ENCODE measurements around the gene MMS22L. TPM values are rescaled to one million over a fixed set of nuclear protein-coding genes. Genes with fewer than 3 reads are reported as not detected.

Gene MMS22L
- total and polyA plus RNA-seq, 2 of the 13 experiments (the other 11 are each of a cell fraction or from before 2014, with no cell fraction given) = 6.2 to 32.9 TPM

GRCh38 chr6:97282726-97283617, at the start of gene MMS22L (continued):
- TF ChIP-seq ZBTB34 (CRISPR knock-in tag; IDR thresholded peaks at IDR 0.05) = no peak
- TF ChIP-seq MXD3 (CRISPR knock-in tag; IDR thresholded peaks at IDR 0.05) = peak; percentile 66
- no peak for TF ChIP-seq ZNF629 (CRISPR knock-in tag; conservative IDR thresholded peaks at IDR 0.05)
- TF ChIP-seq, protein P1, sequence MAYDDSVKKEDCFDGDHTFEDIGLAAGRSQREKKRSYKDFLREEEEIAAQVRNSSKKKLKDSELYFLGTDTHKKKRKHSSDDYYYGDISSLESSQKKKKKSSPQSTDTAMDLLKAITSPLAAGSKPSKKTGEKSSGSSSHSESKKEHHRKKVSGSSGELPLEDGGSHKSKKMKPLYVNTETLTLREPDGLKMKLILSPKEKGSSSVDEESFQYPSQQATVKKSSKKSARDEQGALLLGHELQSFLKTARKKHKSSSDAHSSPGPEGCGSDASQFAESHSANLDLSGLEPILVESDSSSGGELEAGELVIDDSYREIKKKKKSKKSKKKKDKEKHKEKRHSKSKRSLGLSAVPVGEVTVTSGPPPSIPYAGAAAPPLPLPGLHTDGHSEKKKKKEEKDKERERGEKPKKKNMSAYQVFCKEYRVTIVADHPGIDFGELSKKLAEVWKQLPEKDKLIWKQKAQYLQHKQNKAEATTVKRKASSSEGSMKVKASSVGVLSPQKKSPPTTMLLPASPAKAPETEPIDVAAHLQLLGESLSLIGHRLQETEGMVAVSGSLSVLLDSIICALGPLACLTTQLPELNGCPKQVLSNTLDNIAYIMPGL (CRISPR knock-in tag; IDR thresholded peaks at IDR 0.05; ENCODE audit: borderline replicate concordance in 1 of 2, low read depth in 1 of 2) = peak; percentile 60 to 78; a peak in 3 of 4 replicates
- no peak for TF ChIP-seq FOXK2 (IDR thresholded peaks at IDR 0.05)
- no peak for TF ChIP-seq AHDC1 (CRISPR knock-in tag; IDR thresholded peaks at IDR 0.05; ENCODE audit: borderline replicate concordance)
- TF ChIP-seq MTERF4 (CRISPR knock-in tag; IDR thresholded peaks at IDR 0.05) = no peak
- no peak for TF ChIP-seq SMAD1 (CRISPR knock-in tag; IDR thresholded peaks at IDR 0.05; ENCODE audit: borderline replicate concordance, low read depth)
- TF ChIP-seq ZNF670 (CRISPR knock-in tag; IDR thresholded peaks at IDR 0.05; ENCODE audit: borderline replicate concordance) = no peak
- TF ChIP-seq KDM5B (CRISPR knock-in tag; IDR thresholded peaks at IDR 0.05; ENCODE audit: borderline replicate concordance) = peak; percentile 78; the same call in 1 of the 2 replicates
- no peak for TF ChIP-seq KLF15 (CRISPR knock-in tag; IDR thresholded peaks at IDR 0.05; ENCODE audit: borderline replicate concordance)
- TF ChIP-seq ZSCAN29 (CRISPR knock-in tag; conservative IDR thresholded peaks at IDR 0.05) = 0 out of 2 replicates have a peak, but pooled peaks have one; percentile 38
- no peak for TF ChIP-seq ZNF619 (CRISPR knock-in tag; IDR thresholded peaks at IDR 0.05)
- TF ChIP-seq ARNTL (CRISPR knock-in tag; IDR thresholded peaks at IDR 0.05) = 0 out of 2 replicates have a peak, but pooled peaks have one; percentile 48
- peak; percentile 79 for TF ChIP-seq HNRNPLL (IDR thresholded peaks at IDR 0.05; ENCODE audit: low read depth, low read length, poor library complexity, severe bottlenecking)
- TF ChIP-seq ARNT (IDR thresholded peaks at IDR 0.05) = no peak

Measured in HepG2 (cell line).